HepG2 (cell line): ENCODE data around the gene ZNF226. TPM values are rescaled to one million over a fixed set of nuclear protein-coding genes. Genes with fewer than 3 reads are reported as not detected.

Experiments used
- CBX5 ChIP-seq: sonication (generic); formaldehyde crosslinking; IDR thresholded peaks from 2 replicates; pipeline ENCODE4 v1.4.0; 2020; ENCODE audit warnings: missing genetic modification reagents, borderline replicate concordance
- ETV5 ChIP-seq: IDR thresholded peaks from 2 replicates; pipeline ENCODE4 v1.6.1; 2018; ENCODE audit warnings: missing biosample characterization, missing genetic modification reagents, inconsistent platforms, borderline replicate concordance
- FLYWCH1 ChIP-seq: sonication (generic); formaldehyde crosslinking; IDR thresholded peaks from 2 replicates; pipeline ENCODE4 v1.8.1; 2023; ENCODE audit warnings: mild to moderate bottlenecking, missing genetic modification reagents
- FOXC1 ChIP-seq: sonication (generic); formaldehyde crosslinking; IDR thresholded peaks from 2 replicates; pipeline ENCODE4 v1.8.0; 2022; ENCODE audit warnings: mild to moderate bottlenecking, missing genetic modification reagents, borderline replicate concordance
- GABPB1 ChIP-seq: IDR thresholded peaks from 2 replicates; pipeline ENCODE4 v1.6.1; 2016; ENCODE audit warnings: mild to moderate bottlenecking, missing genetic modification reagents, moderate library complexity, missing compliant biosample characterization
- HOMEZ ChIP-seq: IDR thresholded peaks from 2 replicates; pipeline ENCODE4 v1.6.1; 2016; ENCODE audit warnings: low read depth
- MAFG ChIP-seq: sonication (generic); formaldehyde crosslinking; IDR thresholded peaks from 2 replicates; pipeline ENCODE4 v1.5.1; 2020; ENCODE audit warnings: mild to moderate bottlenecking, missing genetic modification reagents
- MIXL1 ChIP-seq: IDR thresholded peaks from 2 replicates; pipeline ENCODE4 v1.6.1; 2016
- NFE2 ChIP-seq: sonication (generic); formaldehyde crosslinking; IDR thresholded peaks from 2 replicates; pipeline ENCODE4 v1.4.0; 2020; ENCODE audit warnings: missing genetic modification reagents
- PRPF4 ChIP-seq: fragments of 200-400 bp; formaldehyde crosslinking; IDR thresholded peaks from 2 replicates; pipeline ENCODE4 v1.6.1; 2016; ENCODE audit warnings: low read length, low read depth; ENCODE audit not compliant: poor library complexity, severe bottlenecking
- SOX13 ChIP-seq, 3 experiments: fragments of 450-650 bp in 1 of 3; sonication (generic) in 1 of 3; formaldehyde crosslinking in 1 of 3; IDR thresholded peaks in 2 of 3; conservative IDR thresholded peaks in 1 of 3; 2 replicates each; pipeline versions ENCODE4 v1.5.0 to v1.6.1; 2016 to 2020; ENCODE audit warnings: antibody characterized with exemption in 1 of 3, mild to moderate bottlenecking in 1 of 3, missing compliant biosample characterization in 1 of 3, missing genetic modification reagents in 1 of 3, moderate library complexity in 1 of 3
- XBP1 ChIP-seq: sonication (generic); formaldehyde crosslinking; IDR thresholded peaks from 2 replicates; pipeline ENCODE4 v1.5.0; 2020; ENCODE audit warnings: missing genetic modification reagents
- YEATS2 ChIP-seq: sonication (generic); formaldehyde crosslinking; IDR thresholded peaks from 2 replicates; pipeline ENCODE4 v1.4.0; 2020; ENCODE audit warnings: missing genetic modification reagents, borderline replicate concordance
- YY1 ChIP-seq: IDR thresholded peaks from 2 replicates; pipeline ENCODE4 v1.6.1; 2011; ENCODE audit warnings: low read length, low read depth, moderate library complexity, mild to moderate bottlenecking; ENCODE audit not compliant: insufficient read depth, insufficient replicate concordance
- ZEB1 ChIP-seq: IDR thresholded peaks from 2 replicates; pipeline ENCODE4 v1.6.1; 2012; ENCODE audit warnings: mild to moderate bottlenecking, low read depth, inconsistent platforms; ENCODE audit not compliant: insufficient replicate concordance
- ZNF12 ChIP-seq: sonication (generic); formaldehyde crosslinking; IDR thresholded peaks from 2 replicates; pipeline ENCODE4 v1.5.0; 2020; ENCODE audit warnings: missing genetic modification reagents
- ZNF292 ChIP-seq: sonication (generic); formaldehyde crosslinking; IDR thresholded peaks from 2 replicates; pipeline ENCODE4 v1.8.1; 2022; ENCODE audit warnings: mild to moderate bottlenecking, low read depth, missing genetic modification reagents, borderline replicate concordance
- ZNF329 ChIP-seq: sonication (generic); formaldehyde crosslinking; IDR thresholded peaks from 2 replicates; pipeline ENCODE4 v1.9.0; 2021; ENCODE audit warnings: low read depth, mild to moderate bottlenecking, missing genetic modification reagents
- ZNF574 ChIP-seq: sonication (generic); formaldehyde crosslinking; IDR thresholded peaks from 2 replicates; pipeline ENCODE4 v1.4.0; 2020; ENCODE audit warnings: missing genetic modification reagents
- ZNF710 ChIP-seq: sonication (generic); formaldehyde crosslinking; IDR thresholded peaks from 2 replicates; pipeline ENCODE4 v1.5.0; 2020; ENCODE audit warnings: mild to moderate bottlenecking, missing genetic modification reagents, borderline replicate concordance
- ZNF776 ChIP-seq: sonication (generic); formaldehyde crosslinking; IDR thresholded peaks from 2 replicates; pipeline ENCODE4 v1.4.0; 2020; ENCODE audit warnings: mild to moderate bottlenecking, missing genetic modification reagents
- ZNF781 ChIP-seq: sonication (generic); formaldehyde crosslinking; IDR thresholded peaks from 2 replicates; pipeline ENCODE4 v1.5.1; 2020; ENCODE audit warnings: borderline replicate concordance, mild to moderate bottlenecking, missing genetic modification reagents; ENCODE audit errors: not compliant biosample characterization
- polyA plus RNA-seq, 8 experiments: library from polyadenylated mRNA; depleted of rRNA in 3 of 8; stranded (reverse) in 7 of 8; unstranded in 1 of 8; fragments of >200 nt; fragmentation: Illumina TruSeq in 4 of 8; extraction: Trizol in 4 of 8; gene quantifications; 2 replicates each; pipeline versions ENCODE4 v1.2.1 to v1.2.3, GENCODE V29; 2011 to 2016; ENCODE audit warnings: low read depth in 4 of 8, missing spikeins in 1 of 8, mixed read lengths in 1 of 8; ENCODE audit not compliant: insufficient read depth in 1 of 8
- total RNA-seq, 5 experiments: library from RNA; depleted of rRNA; stranded (reverse); fragments of >200 nt; fragmentation: Illumina TruSeq; extraction: Trizol; gene quantifications; 2 replicates each; pipeline ENCODE4 v1.2.3, GENCODE V29; 2016; ENCODE audit warnings: low read depth in 1 of 5

The ZNF226 gene
- total and polyA plus RNA-seq, 2 of the 13 experiments (the other 11 are each of a cell fraction or from before 2014, with no cell fraction given), result 8.3 to 16.0 TPM

DNA sequence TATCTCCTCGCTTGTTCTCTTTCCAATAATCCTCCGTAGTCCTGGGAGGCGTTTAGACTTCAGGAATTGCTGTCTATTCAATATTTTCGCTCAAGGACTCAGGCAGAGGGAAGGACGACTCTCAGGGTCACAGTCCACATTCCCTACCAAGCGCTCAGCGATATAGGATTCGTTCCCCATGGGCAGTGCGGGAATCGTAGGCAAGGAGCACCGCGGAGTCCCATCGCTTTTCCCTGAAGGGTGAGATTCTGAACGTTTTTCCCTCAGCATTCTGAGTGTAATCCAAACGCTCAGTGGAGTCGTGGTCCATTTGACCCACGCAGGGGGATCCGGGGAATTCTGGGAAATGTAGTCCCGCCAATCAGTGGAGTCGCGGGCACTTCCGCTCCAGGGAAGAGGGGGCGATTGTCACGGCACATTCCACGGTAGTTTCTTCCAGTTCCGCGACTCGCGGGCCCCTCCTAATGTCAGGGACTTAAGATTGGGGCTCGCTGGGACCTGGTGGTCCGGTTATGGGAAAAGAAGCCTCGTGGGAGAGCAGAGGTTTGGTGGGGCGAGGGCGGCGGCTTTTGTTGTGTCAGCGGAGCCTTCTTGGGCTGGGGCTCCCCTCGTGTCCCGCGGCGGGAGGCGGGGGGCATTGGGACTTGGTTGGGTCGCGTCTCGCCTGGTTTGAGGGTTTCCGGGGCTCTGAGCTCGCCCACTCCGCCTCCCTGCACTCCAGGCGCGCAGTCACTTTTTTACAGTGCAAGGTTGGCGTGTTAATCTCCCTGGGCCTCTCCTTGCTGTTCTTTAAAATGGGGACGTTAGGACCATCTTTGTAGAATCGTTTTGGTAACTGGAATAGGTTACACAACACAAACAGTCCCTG, 23.5 kb upstream of the ZNF226 start, which contains the start of gene ZNF234 (continued):
- no peak for TF ChIP-seq XBP1 (CRISPR knock-in tag)
- TF ChIP-seq MIXL1 (CRISPR knock-in tag), result peak; percentile 80
- TF ChIP-seq SOX13 (IDR thresholded peaks at IDR 0.05), result no peak
- peak in 1 of 2 experiments; percentile 31; a peak in 1 of 4 replicates for TF ChIP-seq SOX13 (CRISPR knock-in tag; conservative IDR thresholded peaks at IDR 0.05 in 1 of 2, IDR thresholded peaks at IDR 0.05 in 1 of 2)
- no peak for TF ChIP-seq HOMEZ
- TF ChIP-seq ZNF12 (CRISPR knock-in tag), result no peak; the same call in 1 of the 2 replicates
- no peak for TF ChIP-seq MAFG (CRISPR knock-in tag)
- peak; percentile 67; the same call in 1 of the 2 replicates for TF ChIP-seq YEATS2 (CRISPR knock-in tag)
- TF ChIP-seq ZNF776 (CRISPR knock-in tag), result no peak
- TF ChIP-seq FOXC1, result 0 out of 2 replicates have a peak, but pooled peaks have one; percentile 62
- TF ChIP-seq PRPF4, result no peak
- no peak for TF ChIP-seq NFE2
- no peak; the same call in 1 of the 2 replicates for TF ChIP-seq ZNF710 (CRISPR knock-in tag)
- TF ChIP-seq CBX5 (CRISPR knock-in tag), result 0 out of 2 replicates have a peak, but pooled peaks have one; percentile 24
- no peak; the same call in 1 of the 2 replicates for TF ChIP-seq ZNF329 (CRISPR knock-in tag)
- TF ChIP-seq YY1, result peak; percentile 16
- no peak; the same call in 1 of the 2 replicates for TF ChIP-seq ZNF292
- peak; percentile 71; the same call in 1 of the 2 replicates for TF ChIP-seq ZNF574
- no peak for TF ChIP-seq FLYWCH1 (CRISPR knock-in tag)
- TF ChIP-seq ZNF781 (CRISPR knock-in tag), result peak; percentile 19
- peak; percentile 64 for TF ChIP-seq ETV5 (CRISPR knock-in tag)
- peak; percentile 96 for TF ChIP-seq GABPB1 (CRISPR knock-in tag)
- no peak for TF ChIP-seq ZEB1
